Fibroblast of skin of left biceps (primary cell): ENCODE measurements around the gene FILIP1.
"Not testable (repeated sequence)": the region's sequence is repeated elsewhere in the genome, so short reads cannot be mapped to it uniquely, and the experiment has no call there.

Experiments used
- DNase-seq, 2 experiments: peaks; one replicate each; pipeline ENCODE4 v3.0.0-alpha.2; 2013; ENCODE audit warnings: low read depth in 2 of 2

The FILIP1 gene

GRCh38 chr6:75422024-75422639, 71.5 kb downstream of the FILIP1 start:
- DNase-seq = no peak

GRCh38 chr6:75421316-75422023, 72.1 kb downstream of the FILIP1 start:
- no peak for DNase-seq

GRCh38 chr6:75419980-75420379, 73.6 kb downstream of the FILIP1 start:
- DNase-seq = no peak

GRCh38 chr6:75419416-75419815, 74.2 kb downstream of the FILIP1 start:
- DNase-seq = no peak

GRCh38 chr6:75418233-75418632, 75.4 kb downstream of the FILIP1 start:
- no peak for DNase-seq

GRCh38 chr6:75416443-75416842, 77.2 kb downstream of the FILIP1 start:
- no peak for DNase-seq

- no peak for DNase-seq
Observed at GRCh38 chr6:75415804-75416203, 77.8 kb downstream of the FILIP1 start.

GRCh38 chr6:75414445-75415021, 79.1 kb downstream of the FILIP1 start:
- no peak for DNase-seq

GRCh38 chr6:75412969-75413662, 80.5 kb downstream of the FILIP1 start:
- no peak for DNase-seq

- DNase-seq = not testable (repeated sequence)
Observed at GRCh38 chr6:75410564-75410963, 83.0 kb downstream of the FILIP1 start.

- DNase-seq = no peak
Observed at GRCh38 chr6:75409928-75410327, 83.7 kb downstream of the FILIP1 start.

- no peak for DNase-seq
Observed at GRCh38 chr6:75409286-75409685, 84.3 kb downstream of the FILIP1 start.

GRCh38 chr6:75403563-75404080, 90.0 kb downstream of the FILIP1 start:
- DNase-seq = no peak

GRCh38 chr6:75402296-75402695, 91.3 kb downstream of the FILIP1 start:
- DNase-seq = no peak

- DNase-seq = no peak
Observed at GRCh38 chr6:75397656-75398465, 95.7 kb downstream of the FILIP1 start.

- no peak for DNase-seq
Observed at GRCh38 chr6:75397171-75397570, 96.4 kb downstream of the FILIP1 start.

- no peak for DNase-seq
Observed at GRCh38 chr6:75396005-75396800, 97.4 kb downstream of the FILIP1 start.

GRCh38 chr6:75393806-75394205, 99.8 kb downstream of the FILIP1 start:
- DNase-seq = no peak

- DNase-seq = no peak
Observed at GRCh38 chr6:75391276-75391675, 102.3 kb downstream of the FILIP1 start.

GRCh38 chr6:75386050-75386770, 107.4 kb downstream of the FILIP1 start:
- no peak for DNase-seq
